Liver (tissue), 9 donors: ENCODE measurements around the gene NMU. TPM values are rescaled to one million over a fixed set of nuclear protein-coding genes. Genes with fewer than 3 reads are reported as not detected.

Experiments
- DNase-seq: peaks from one replicate; pipeline ENCODE4 v3.0.0-alpha.2; 2017; ENCODE audit warnings: low spot score
- H3K27ac ChIP-seq, 2 donors: one replicate each; pipeline ENCODE4 v1.7.0; 2013; ENCODE audit warnings: inconsistent platforms in 2 of 2, low read length in 2 of 2, control low read depth in 1 of 2, low read depth in 1 of 2, mild to moderate bottlenecking in 1 of 2
- H3K27me3 ChIP-seq, 4 donors: one replicate each; pipeline versions ENCODE4 v1.6.1 to v1.7.0; 2013; ENCODE audit warnings: low read length in 3 of 4, inconsistent platforms in 1 of 4, mild to moderate bottlenecking in 1 of 4, moderate library complexity in 1 of 4; ENCODE audit not compliant: control insufficient read depth in 4 of 4, insufficient read depth in 4 of 4
- H3K36me3 ChIP-seq, 4 donors: one replicate each; pipeline versions ENCODE4 v1.6.1 to v1.7.0; 2013; ENCODE audit warnings: low read length in 3 of 4, mild to moderate bottlenecking in 3 of 4, low read depth in 1 of 4, moderate library complexity in 1 of 4; ENCODE audit not compliant: control insufficient read depth in 4 of 4, insufficient read depth in 3 of 4
- H3K4me1 ChIP-seq, 4 donors: one replicate each; pipeline versions ENCODE4 v1.6.1 to v1.7.0; 2013; ENCODE audit warnings: low read length in 3 of 4, mild to moderate bottlenecking in 3 of 4, moderate library complexity in 1 of 4; ENCODE audit not compliant: control insufficient read depth in 4 of 4, insufficient read depth in 4 of 4
- H3K4me3 ChIP-seq, 3 donors: one replicate each; pipeline versions ENCODE4 v1.6.1 to v1.7.0; 2013; ENCODE audit warnings: low read length in 3 of 3, control low read depth in 1 of 3, low read depth in 1 of 3, mild to moderate bottlenecking in 1 of 3
- H3K9ac ChIP-seq, 2 donors: one replicate each; pipeline ENCODE4 v1.7.0; 2013; ENCODE audit warnings: low read length in 2 of 2, mild to moderate bottlenecking in 2 of 2, moderate library complexity in 2 of 2, control low read depth in 1 of 2, low read depth in 1 of 2
- H3K9me3 ChIP-seq, 4 donors: one replicate each; pipeline versions ENCODE4 v1.6.1 to v1.7.0; 2013; ENCODE audit warnings: low read length in 3 of 4; ENCODE audit not compliant: control insufficient read depth in 4 of 4
- ATF3 ChIP-seq: IDR thresholded peaks from 2 replicates; pipeline ENCODE4 v1.6.1; 2016; ENCODE audit warnings: antibody characterized with exemption
- CTCF ChIP-seq: fragments of 150-350 bp; IDR thresholded peaks from 2 replicates; pipeline ENCODE4 v1.5.1; 2017; ENCODE audit warnings: improper control_type of control experiment, low read depth, low read length; ENCODE audit not compliant: missing input control
- EGR1 ChIP-seq, 2 donors: IDR thresholded peaks; 2 replicates each; pipeline ENCODE4 v1.6.1; 2016 to 2018; ENCODE audit warnings: antibody characterized with exemption in 2 of 2, low read depth in 2 of 2
- FOXA1 ChIP-seq: IDR thresholded peaks from 2 replicates; pipeline ENCODE4 v1.6.1; 2016; ENCODE audit warnings: antibody characterized with exemption
- HNF4A ChIP-seq, 2 donors: conservative IDR thresholded peaks; 2 replicates each; pipeline ENCODE4 v1.6.1; 2016; ENCODE audit warnings: antibody characterized with exemption in 2 of 2, mild to moderate bottlenecking in 2 of 2
- HNF4G ChIP-seq: IDR thresholded peaks from 2 replicates; pipeline ENCODE4 v1.6.1; 2016; ENCODE audit warnings: antibody characterized with exemption
- JUND ChIP-seq, 2 donors: IDR thresholded peaks; 2 replicates each; pipeline ENCODE4 v1.6.1; 2016; ENCODE audit warnings: antibody characterized with exemption in 2 of 2
- MAX ChIP-seq: IDR thresholded peaks from 2 replicates; pipeline ENCODE4 v1.6.1; 2016; ENCODE audit warnings: antibody characterized with exemption
- NR2F2 ChIP-seq: IDR thresholded peaks from 2 replicates; pipeline ENCODE4 v1.6.1; 2016; ENCODE audit warnings: antibody characterized with exemption
- RAD21 ChIP-seq, 2 donors: IDR thresholded peaks; 2 replicates each; pipeline ENCODE4 v1.6.1; 2016; ENCODE audit warnings: antibody characterized with exemption in 2 of 2, mild to moderate bottlenecking in 2 of 2
- REST ChIP-seq: IDR thresholded peaks from 2 replicates; pipeline ENCODE4 v1.6.1; 2016; ENCODE audit warnings: antibody characterized with exemption, mild to moderate bottlenecking
- RXRA ChIP-seq, 2 donors: IDR thresholded peaks; 2 replicates each; pipeline ENCODE4 v1.6.1; 2017 to 2018; ENCODE audit warnings: antibody characterized with exemption in 2 of 2, mild to moderate bottlenecking in 1 of 2
- SP1 ChIP-seq: IDR thresholded peaks from 2 replicates; pipeline ENCODE4 v1.6.1; 2018; ENCODE audit warnings: antibody characterized with exemption, mild to moderate bottlenecking
- YY1 ChIP-seq: IDR thresholded peaks from 2 replicates; pipeline ENCODE4 v1.6.1; 2016; ENCODE audit warnings: antibody characterized with exemption, mild to moderate bottlenecking
- ZBTB33 ChIP-seq: IDR thresholded peaks from 2 replicates; pipeline ENCODE4 v1.6.1; 2016; ENCODE audit warnings: antibody characterized with exemption
- WGBS: extraction: QIAGEN DNeasy Blood & Tissue Kit; methylation state at CpG from one replicate; pipeline ENCODE4 v1.1.7; 2013; 5-methylcytosine and 5-hydroxymethylcytosine counted together
- polyA plus RNA-seq, 2 donors: library from polyadenylated mRNA; stranded (reverse) in 1 of 2; unstranded in 1 of 2; fragments of 200-250 nt in 1 of 2; fragments of >200 nt in 1 of 2; fragmentation: Nextera tagmentation in 1 of 2; extraction: Ambion mirVana in 1 of 2; gene quantifications; one replicate each; pipeline versions ENCODE4 v1.2.1 to v1.2.3, GENCODE V29; 2013 to 2015
- total RNA-seq, 2 donors: library from RNA; depleted of rRNA; stranded (reverse); fragments of >200 nt; gene quantifications; one replicate each; pipeline ENCODE4 v1.2.3, GENCODE V29; 2014
- donor health status: healthy.
- donor health status: healthy.
- donor health status: healthy.
- donor health status: healthy.
- donor health status: healthy.

NMU gene
- total and polyA plus RNA-seq, 4 donors: 1.6 TPM; not detected in 3

GRCh38 chr4:55547466-55547770, 88.7 kb downstream of the NMU start:
- no peak for DNase-seq
- Histone ChIP-seq H3K27ac (peak overlapping the region; percentile 93 to 97), H3K36me3 (no peaks in the 10 kb centered on the region), H3K9ac (peak overlapping the region; percentile 65 to 71), H3K9me3 (no peaks in the 10 kb centered on the region), H3K27me3 (no peaks in the 10 kb centered on the region), H3K4me1 (peaks cover 0 to 20% (median 12%) of the 10 kb centered on the region in 4 donors), H3K4me3 (peak overlapping the region; percentile 83 to 100 (median 90))
- no peak for TF ChIP-seq EGR1 (IDR thresholded peaks at IDR 0.05; ENCODE audit: low read depth in 2 of 2)
- WGBS: 4% methylated on average over 10 of the region's 10 CpGs

GRCh38 chr4:55546756-55547465, 89.2 kb downstream of the NMU start, which contains the start of gene CLOCK:
CLOCK (minus strand) TSS chr4:55546909; CDS start chr4:55482785, 64,124 bp downstream.
- Histone ChIP-seq H3K9ac (peak within 1 kb of the TSS; percentile 71), H3K4me1 (peaks cover 0 to 20% (median 12%) of the 10 kb centered on the region in 4 donors), H3K27ac (peak within 1 kb of the TSS; percentile 93 to 97), H3K4me3 (peak within 1 kb of the TSS; percentile 83 to 100 (median 90)), H3K27me3 (no peaks in the 10 kb centered on the region), H3K9me3 (no peaks in the 10 kb centered on the region), H3K36me3 (no peaks in the 10 kb centered on the region)
- WGBS: under 1% methylated on average over 71 of the region's 71 CpGs
- TF ChIP-seq HNF4G (no peak), FOXA1 (no peak), ATF3 (no peak), RAD21 (IDR thresholded peaks at IDR 0.05) (peak; percentile 19 to 57), NR2F2 (no peak), REST (peak; percentile 24), JUND (IDR thresholded peaks at IDR 0.05) (no peak), MAX (no peak), CTCF (peak; percentile 45), HNF4A (conservative IDR thresholded peaks at IDR 0.05) (peak in 1 of 2 donors; percentile 16), ZBTB33 (no peak), SP1 (no peak), YY1 (no peak), RXRA (IDR thresholded peaks at IDR 0.05) (no peak)
- peak; percentile 83 for DNase-seq
